HL-60 (cell line): ENCODE measurements around the gene CDK19.

Experiments
- DNase-seq, 2 experiments: peaks; one replicate each; pipeline ENCODE4 v3.0.0-alpha.2; 2010 to 2020; ENCODE audit warnings: low read depth in 1 of 2, low spot score in 1 of 2
- H3K27ac ChIP-seq: fragments of 250-450 bp; sonication (Bioruptor Pico); replicated peaks from 2 replicates; pipeline ENCODE4 v1.5.1; 2020; ENCODE audit warnings: mild to moderate bottlenecking, moderate library complexity
- H3K27me3 ChIP-seq: fragments of 250-450 bp; sonication (Bioruptor Pico); 2 replicates; pipeline ENCODE4 v1.5.1; 2021; ENCODE audit warnings: mild to moderate bottlenecking, moderate library complexity; ENCODE audit not compliant: insufficient read depth, poor library complexity, severe bottlenecking
- H3K4me3 ChIP-seq: replicated peaks from 2 replicates; pipeline ENCODE4 v1.5.1; 2011; ENCODE audit warnings: mild to moderate bottlenecking, control low read depth, low read length; ENCODE audit not compliant: insufficient read depth
- CTCF ChIP-seq: IDR thresholded peaks from one replicate; pipeline ENCODE4 v1.5.1; 2011; ENCODE audit warnings: low read length, control low read depth, inconsistent platforms; ENCODE audit not compliant: insufficient read depth
- GABPA ChIP-seq: IDR thresholded peaks from 2 replicates; pipeline ENCODE4 v1.6.1; 2012; ENCODE audit warnings: low read depth
- POLR2AphosphoS5 ChIP-seq: IDR thresholded peaks from 2 replicates; pipeline ENCODE4 v1.6.1; 2012; ENCODE audit warnings: low read depth
- REST ChIP-seq: IDR thresholded peaks from 2 replicates; pipeline ENCODE4 v1.6.1; 2012; ENCODE audit warnings: low read depth; ENCODE audit not compliant: insufficient replicate concordance
- SPI1 ChIP-seq: IDR thresholded peaks from 2 replicates; pipeline ENCODE4 v1.6.1; 2012; ENCODE audit warnings: low read depth, mild to moderate bottlenecking, borderline replicate concordance

The CDK19 gene

GRCh38 chr6:110560239-110561007, 254.8 kb downstream of the CDK19 start:
- no peak for TF ChIP-seq CTCF
- TF ChIP-seq POLR2AphosphoS5 = no peak
- no peak for TF ChIP-seq REST
- TF ChIP-seq SPI1 = no peak
- no peak for TF ChIP-seq GABPA
- H3K27ac ChIP-seq = no peak overlapping the region
- H3K27me3 ChIP-seq = no peaks in the 10 kb centered on the region
- H3K4me3 ChIP-seq = no peak overlapping the region
- DNase-seq = peak in 1 of 2 experiments; percentile 12
